Trophoblast cell (in vitro differentiated cells and primary cell): ENCODE measurements around the gene NR3C1. TPM values are rescaled to one million over a fixed set of nuclear protein-coding genes. Genes with fewer than 3 reads are reported as not detected.

Experiments used
- DNase-seq, 2 donors: peaks; one replicate each; pipeline ENCODE4 v3.0.0-alpha.2; 2016
- H2AFZ ChIP-seq: 2 replicates; pipeline ENCODE4 v1.6.1; 2013; ENCODE audit warnings: low read length, moderate library complexity, mild to moderate bottlenecking; ENCODE audit not compliant: insufficient read depth, poor library complexity
- H2AK5ac ChIP-seq: 2 replicates; pipeline ENCODE4 v1.6.1; 2013; ENCODE audit warnings: mild to moderate bottlenecking, low read length
- H2BK120ac ChIP-seq: 2 replicates; pipeline ENCODE4 v1.6.1; 2013; ENCODE audit warnings: low read length, mild to moderate bottlenecking, moderate library complexity; ENCODE audit not compliant: insufficient read depth, poor library complexity
- H2BK12ac ChIP-seq: 2 replicates; pipeline ENCODE4 v1.6.1; 2013; ENCODE audit warnings: mild to moderate bottlenecking, low read length, moderate library complexity
- H2BK5ac ChIP-seq: 2 replicates; pipeline ENCODE4 v1.6.1; 2013; ENCODE audit warnings: low read length, low read depth, moderate library complexity, mild to moderate bottlenecking; ENCODE audit not compliant: poor library complexity
- H3K14ac ChIP-seq: 2 replicates; pipeline ENCODE4 v1.6.1; 2013; ENCODE audit warnings: mild to moderate bottlenecking, low read length
- H3K18ac ChIP-seq: 2 replicates; pipeline ENCODE4 v1.6.1; 2013; ENCODE audit warnings: mild to moderate bottlenecking, low read length
- H3K23ac ChIP-seq: 2 replicates; pipeline ENCODE4 v1.6.1; 2013; ENCODE audit warnings: low read length
- H3K27ac ChIP-seq: 2 replicates; pipeline ENCODE4 v1.5.1; 2013; ENCODE audit warnings: low read depth, mild to moderate bottlenecking, inconsistent platforms, low read length, moderate library complexity
- H3K27me3 ChIP-seq: 2 replicates; pipeline ENCODE4 v1.6.1; 2013; ENCODE audit warnings: inconsistent platforms, mild to moderate bottlenecking, low read length, moderate library complexity; ENCODE audit not compliant: insufficient read depth
- H3K36me3 ChIP-seq, 2 experiments: 1 replicate in 1 of 2; 2 replicates in 1 of 2; pipeline ENCODE4 v1.6.1; 2013; ENCODE audit warnings: low read length in 2 of 2, mild to moderate bottlenecking in 2 of 2, moderate library complexity in 1 of 2; ENCODE audit not compliant: insufficient read depth in 2 of 2, control insufficient read depth in 1 of 2
- H3K4ac ChIP-seq: 2 replicates; pipeline ENCODE4 v1.6.1; 2013; ENCODE audit warnings: low read depth, mild to moderate bottlenecking, low read length, moderate library complexity
- H3K4me1 ChIP-seq, 2 experiments: 1 replicate in 1 of 2; 2 replicates in 1 of 2; pipeline ENCODE4 v1.6.1; 2013; ENCODE audit warnings: low read length in 2 of 2, mild to moderate bottlenecking in 2 of 2, moderate library complexity in 1 of 2; ENCODE audit not compliant: insufficient read depth in 2 of 2, control insufficient read depth in 1 of 2
- H3K4me2 ChIP-seq: 2 replicates; pipeline ENCODE4 v1.6.1; 2013; ENCODE audit warnings: inconsistent platforms, mild to moderate bottlenecking, low read length, moderate library complexity
- H3K4me3 ChIP-seq: 2 replicates; pipeline ENCODE4 v1.5.1; 2013; ENCODE audit warnings: mild to moderate bottlenecking, low read depth, low read length, inconsistent platforms
- H3K79me1 ChIP-seq: one replicate; pipeline ENCODE4 v1.6.1; 2013; ENCODE audit warnings: low read length
- H3K79me2 ChIP-seq: 2 replicates; pipeline ENCODE4 v1.6.1; 2013; ENCODE audit warnings: low read length, mild to moderate bottlenecking; ENCODE audit not compliant: control insufficient read depth, insufficient read depth, poor library complexity
- H3K9ac ChIP-seq: 2 replicates; pipeline ENCODE4 v1.6.1; 2013; ENCODE audit warnings: mild to moderate bottlenecking, low read length
- H3K9me3 ChIP-seq: 2 replicates; pipeline ENCODE4 v1.6.1; 2013; ENCODE audit warnings: low read depth, mild to moderate bottlenecking, control low read depth, inconsistent platforms, low read length; ENCODE audit not compliant: insufficient read depth
- H4K12ac ChIP-seq: 2 replicates; pipeline ENCODE4 v1.6.1; 2013; ENCODE audit warnings: low read depth, mild to moderate bottlenecking, low read length, moderate library complexity
- H4K8ac ChIP-seq: 2 replicates; pipeline ENCODE4 v1.6.1; 2013; ENCODE audit warnings: low read depth, mild to moderate bottlenecking, low read length, moderate library complexity
- H4K91ac ChIP-seq: one replicate; pipeline ENCODE4 v1.6.1; 2013; ENCODE audit warnings: low read depth, mild to moderate bottlenecking, low read length, moderate library complexity
- WGBS: extraction: QIAGEN DNeasy Blood & Tissue Kit; methylation state at CpG from one replicate; pipeline ENCODE4 v1.1.7; 2013; ENCODE audit warnings: missing lambda C conversion rate; ENCODE audit not compliant: insufficient read length, insufficient coverage; ENCODE audit errors: extremely low coverage; 5-methylcytosine and 5-hydroxymethylcytosine counted together
- polyA plus RNA-seq: library from polyadenylated mRNA; stranded (reverse); fragments of 200-250 nt; gene quantifications from 2 replicates; pipeline ENCODE4 v1.2.3, GENCODE V29; 2013

NR3C1 gene
- 1.3 and 1.4 TPM in 2 replicates for polyA plus RNA-seq

GRCh38 chr5:143403593-143404415 lies at the start of gene NR3C1:
Gene NR3C1 (minus strand): TSS chr5:143403686. CDS start chr5:143400839, 2,847 bp downstream.
- Histone ChIP-seq H3K79me1 (peaks cover 10% of the 10 kb centered on the region), H3K4ac (no peak within 1 kb of the TSS), H4K91ac (peak within 1 kb of the TSS; percentile 51), H3K4me1 (peaks cover 0 to 5% of the 10 kb centered on the region in 2 experiments), H2AK5ac (no peak within 1 kb of the TSS), H3K14ac (peak within 1 kb of the TSS; percentile 56), H3K9ac (peak within 1 kb of the TSS; percentile 14), H3K18ac (peak within 1 kb of the TSS; percentile 97), H2BK5ac (peak within 1 kb of the TSS; percentile 7), H3K27ac (no peak within 1 kb of the TSS), H2BK12ac (peak within 1 kb of the TSS; percentile 55), H3K27me3 (peaks cover 18% of the 10 kb centered on the region), H4K8ac (peak within 1 kb of the TSS; percentile 79), H3K4me3 (peak within 1 kb of the TSS; percentile 80), H4K12ac (peak within 1 kb of the TSS; percentile 57), H3K36me3 (no peaks in the 10 kb centered on the region), H3K4me2 (peak within 1 kb of the TSS; percentile 95), H2BK120ac (peak within 1 kb of the TSS; percentile 53), H3K9me3 (no peaks in the 10 kb centered on the region), H2AFZ (peak within 1 kb of the TSS; percentile 100), H3K23ac (no peak within 1 kb of the TSS), H3K79me2 (peaks cover 1% of the 10 kb centered on the region)
- peak; percentile 80 to 91 for DNase-seq
- WGBS: no CpG with 5 or more reads among the region's 114 CpGs

DNA sequence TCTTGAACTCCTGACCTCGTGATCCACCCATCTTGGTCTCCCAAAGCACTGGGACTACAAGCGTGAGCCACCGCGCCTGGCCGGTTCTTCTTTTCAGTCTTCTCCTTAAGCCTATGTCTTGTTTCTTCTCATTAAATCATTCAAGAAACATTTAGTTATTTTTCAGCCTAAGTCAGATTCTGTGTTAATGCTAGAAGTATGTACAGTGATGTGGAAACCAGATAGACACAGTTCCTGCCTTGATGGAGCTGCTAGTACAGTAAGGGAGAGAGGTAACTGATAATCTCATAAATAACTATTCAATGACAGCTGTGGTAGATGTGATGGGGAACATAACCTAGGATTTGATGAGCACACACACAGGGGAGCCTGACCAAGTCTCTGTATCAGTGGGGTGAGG lies 46.3 kb upstream of the NR3C1 start:
- H2BK12ac ChIP-seq: no peak overlapping the region
- H3K27ac ChIP-seq: no peak overlapping the region
- H3K4me2 ChIP-seq: no peak overlapping the region
- H3K18ac ChIP-seq: no peak overlapping the region
- no peak overlapping the region for H3K4me3 ChIP-seq
- H3K23ac ChIP-seq: no peak overlapping the region
- H3K4ac ChIP-seq: no peak overlapping the region
- WGBS: no CpG with 5 or more reads among the region's 5 CpGs
- H3K14ac ChIP-seq: no peak overlapping the region
- H4K12ac ChIP-seq: no peak overlapping the region
- no peaks in the 10 kb centered on the region for H3K79me1 ChIP-seq
- no peaks in the 10 kb centered on the region for H3K79me2 ChIP-seq
- H3K36me3 ChIP-seq: no peaks in the 10 kb centered on the region
- H4K8ac ChIP-seq: no peak overlapping the region
- no peaks in the 10 kb centered on the region for H3K27me3 ChIP-seq
- peak; percentile 13 to 40 for DNase-seq
- no peaks in the 10 kb centered on the region for H3K4me1 ChIP-seq
- no peak overlapping the region for H2BK120ac ChIP-seq
- no peak overlapping the region for H2BK5ac ChIP-seq
- H2AFZ ChIP-seq: no peak overlapping the region
- H2AK5ac ChIP-seq: no peak overlapping the region
- H3K9me3 ChIP-seq: no peaks in the 10 kb centered on the region
- no peak overlapping the region for H4K91ac ChIP-seq
- no peak overlapping the region for H3K9ac ChIP-seq

DNA sequence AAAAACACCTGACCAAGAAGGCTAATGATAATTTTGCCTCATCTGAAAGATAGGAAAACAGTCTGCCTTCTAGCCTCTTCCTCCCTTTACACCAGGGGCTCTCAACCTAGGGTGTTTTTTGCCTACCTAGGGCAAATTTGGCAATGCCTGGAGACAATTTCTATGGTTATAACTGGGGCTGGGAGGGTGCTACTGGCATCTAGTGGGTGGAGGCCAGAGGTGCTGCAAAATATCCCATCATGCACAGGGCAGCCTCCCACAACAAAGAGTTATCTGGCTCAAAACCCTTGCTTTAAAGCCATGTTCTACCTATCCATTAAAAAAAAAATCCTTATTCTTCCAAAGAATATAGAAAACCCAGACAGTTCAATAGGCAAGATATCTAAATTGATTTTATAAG lies 45.0 kb upstream of the NR3C1 start:
- H2AFZ ChIP-seq: no peak overlapping the region
- no peak overlapping the region for H4K8ac ChIP-seq
- H3K23ac ChIP-seq: no peak overlapping the region
- H3K4ac ChIP-seq: no peak overlapping the region
- no peak overlapping the region for H3K4me3 ChIP-seq
- H3K4me1 ChIP-seq: no peaks in the 10 kb centered on the region
- H3K79me2 ChIP-seq: no peaks in the 10 kb centered on the region
- H3K27me3 ChIP-seq: no peaks in the 10 kb centered on the region
- no peak overlapping the region for H3K27ac ChIP-seq
- no peak overlapping the region for H4K12ac ChIP-seq
- H4K91ac ChIP-seq: no peak overlapping the region
- no peaks in the 10 kb centered on the region for H3K79me1 ChIP-seq
- H3K9ac ChIP-seq: no peak overlapping the region
- H3K14ac ChIP-seq: no peak overlapping the region
- DNase-seq: no peak
- H2BK12ac ChIP-seq: no peak overlapping the region
- no peak overlapping the region for H2BK120ac ChIP-seq
- H2BK5ac ChIP-seq: no peak overlapping the region
- H3K9me3 ChIP-seq: no peaks in the 10 kb centered on the region
- H3K36me3 ChIP-seq: no peaks in the 10 kb centered on the region
- no peak overlapping the region for H2AK5ac ChIP-seq
- H3K4me2 ChIP-seq: no peak overlapping the region
- no peak overlapping the region for H3K18ac ChIP-seq

DNA sequence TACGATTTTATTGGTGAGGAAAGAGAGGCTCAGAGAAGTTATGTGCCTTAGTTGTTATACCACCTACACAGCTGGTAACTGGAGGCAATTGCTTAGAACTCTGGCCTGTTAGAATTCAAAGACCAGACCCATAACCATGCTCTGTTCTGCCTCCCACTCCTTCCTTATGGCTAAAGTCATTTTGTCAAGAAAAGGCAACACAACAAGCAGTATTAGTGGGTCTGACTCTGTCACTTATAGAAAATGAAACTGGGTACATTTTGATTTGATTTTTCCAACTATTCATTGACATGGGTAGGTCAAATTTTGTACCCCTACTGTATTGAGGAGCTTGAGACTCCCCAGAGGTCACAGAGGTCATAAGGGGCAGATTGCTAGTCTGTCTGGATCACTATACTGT lies 44.5 kb upstream of the NR3C1 start:
- H4K12ac ChIP-seq: no peak overlapping the region
- H3K79me2 ChIP-seq: no peaks in the 10 kb centered on the region
- no peak overlapping the region for H2AK5ac ChIP-seq
- no peak overlapping the region for H3K18ac ChIP-seq
- no peak overlapping the region for H3K14ac ChIP-seq
- no peak overlapping the region for H2BK12ac ChIP-seq
- H3K4me2 ChIP-seq: no peak overlapping the region
- WGBS: no CpG with 5 or more reads among the region's 1 CpG
- no peak overlapping the region for H3K23ac ChIP-seq
- no peaks in the 10 kb centered on the region for H3K36me3 ChIP-seq
- H4K91ac ChIP-seq: no peak overlapping the region
- no peaks in the 10 kb centered on the region for H3K9me3 ChIP-seq
- H3K9ac ChIP-seq: no peak overlapping the region
- no peak overlapping the region for H3K4ac ChIP-seq
- H4K8ac ChIP-seq: no peak overlapping the region
- no peak overlapping the region for H2AFZ ChIP-seq
- no peak overlapping the region for H3K27ac ChIP-seq
- no peaks in the 10 kb centered on the region for H3K4me1 ChIP-seq
- H3K79me1 ChIP-seq: no peaks in the 10 kb centered on the region
- H3K4me3 ChIP-seq: no peak overlapping the region
- DNase-seq: no peak
- H3K27me3 ChIP-seq: no peaks in the 10 kb centered on the region
- no peak overlapping the region for H2BK120ac ChIP-seq
- H2BK5ac ChIP-seq: no peak overlapping the region
